ENCODE measurements around the gene ARFGEF2.

ARFGEF2 gene

GRCh38 chr20:48898896-48899530 is 22.5 kb upstream of the ARFGEF2 start:
- Histone ChIP-seq H3K27ac (ENCODE audit: insufficient read depth, low read depth, low read length, poor library complexity, severe bottlenecking) (no peak overlapping the region), H3K36me3 (ENCODE audit: control insufficient read depth, insufficient read depth, low read length) (no peaks in the 10 kb centered on the region), H3K4me1 (ENCODE audit: control insufficient read depth, insufficient read depth, low read length) (no peaks in the 10 kb centered on the region), H3K4me3 (ENCODE audit: insufficient read depth, low read depth, low read length) (no peak overlapping the region), H3K9me3 (ENCODE audit: control insufficient read depth, low read length) (no peaks in the 10 kb centered on the region), H3K27me3 (ENCODE audit: control insufficient read depth, insufficient read depth, low read length, poor library complexity, severe bottlenecking) (no peaks in the 10 kb centered on the region)
- WGBS, 2 experiments: 87 to 89% methylated on average over 5 of the region's 5 CpGs

- Histone ChIP-seq H3K4me1 (ENCODE audit: control insufficient read depth, insufficient read depth, low read length) (no peaks in the 10 kb centered on the region), H3K4me3 (ENCODE audit: insufficient read depth, low read depth, low read length) (no peak overlapping the region), H3K9me3 (ENCODE audit: control insufficient read depth, low read length) (no peaks in the 10 kb centered on the region), H3K27ac (ENCODE audit: insufficient read depth, low read depth, low read length, poor library complexity, severe bottlenecking) (no peak overlapping the region), H3K36me3 (ENCODE audit: control insufficient read depth, insufficient read depth, low read length) (no peaks in the 10 kb centered on the region), H3K27me3 (ENCODE audit: control insufficient read depth, insufficient read depth, low read length, poor library complexity, severe bottlenecking) (no peaks in the 10 kb centered on the region)
Observed at GRCh38 chr20:48899881-48900280, 21.6 kb upstream of the ARFGEF2 start.

- no peak overlapping the region for H3K27ac ChIP-seq (ENCODE audit: insufficient read depth, low read depth, low read length, poor library complexity, severe bottlenecking)
- no peaks in the 10 kb centered on the region for H3K27me3 ChIP-seq (ENCODE audit: control insufficient read depth, insufficient read depth, low read length, poor library complexity, severe bottlenecking)
- H3K4me3 ChIP-seq (ENCODE audit: insufficient read depth, low read depth, low read length): no peak overlapping the region
- no peaks in the 10 kb centered on the region for H3K36me3 ChIP-seq (ENCODE audit: control insufficient read depth, insufficient read depth, low read length)
- WGBS, 2 experiments: 90 to 94% methylated on average over 3 to 4 of the region's 4 CpGs
- no peaks in the 10 kb centered on the region for H3K9me3 ChIP-seq (ENCODE audit: control insufficient read depth, low read length)
- no peaks in the 10 kb centered on the region for H3K4me1 ChIP-seq (ENCODE audit: control insufficient read depth, insufficient read depth, low read length)
Observed at GRCh38 chr20:48901326-48901725, 20.2 kb upstream of the ARFGEF2 start.

- 92 to 95% methylated on average over 10 of the region's 10 CpGs for WGBS, 2 experiments
- no peaks in the 10 kb centered on the region for H3K36me3 ChIP-seq (ENCODE audit: control insufficient read depth, insufficient read depth, low read length)
- no peaks in the 10 kb centered on the region for H3K9me3 ChIP-seq (ENCODE audit: control insufficient read depth, low read length)
- no peak overlapping the region for H3K27ac ChIP-seq (ENCODE audit: insufficient read depth, low read depth, low read length, poor library complexity, severe bottlenecking)
- H3K27me3 ChIP-seq (ENCODE audit: control insufficient read depth, insufficient read depth, low read length, poor library complexity, severe bottlenecking): no peaks in the 10 kb centered on the region
- no peaks in the 10 kb centered on the region for H3K4me1 ChIP-seq (ENCODE audit: control insufficient read depth, insufficient read depth, low read length)
- no peak overlapping the region for H3K4me3 ChIP-seq (ENCODE audit: insufficient read depth, low read depth, low read length)
Observed at GRCh38 chr20:48903705-48904104, 17.8 kb upstream of the ARFGEF2 start.

GRCh38 chr20:48904566-48905296 is 16.8 kb upstream of the ARFGEF2 start:
- H3K4me1 ChIP-seq (ENCODE audit: control insufficient read depth, insufficient read depth, low read length): no peaks in the 10 kb centered on the region
- no peaks in the 10 kb centered on the region for H3K36me3 ChIP-seq (ENCODE audit: control insufficient read depth, insufficient read depth, low read length)
- H3K9me3 ChIP-seq (ENCODE audit: control insufficient read depth, low read length): no peaks in the 10 kb centered on the region
- no peak overlapping the region for H3K27ac ChIP-seq (ENCODE audit: insufficient read depth, low read depth, low read length, poor library complexity, severe bottlenecking)
- H3K4me3 ChIP-seq (ENCODE audit: insufficient read depth, low read depth, low read length): no peak overlapping the region
- WGBS, 2 experiments: 19% methylated on average over 11 of the region's 11 CpGs
- H3K27me3 ChIP-seq (ENCODE audit: control insufficient read depth, insufficient read depth, low read length, poor library complexity, severe bottlenecking): no peaks in the 10 kb centered on the region

- Histone ChIP-seq H3K4me1 (ENCODE audit: control insufficient read depth, insufficient read depth, low read length) (no peaks in the 10 kb centered on the region), H3K36me3 (ENCODE audit: control insufficient read depth, insufficient read depth, low read length) (no peaks in the 10 kb centered on the region), H3K9me3 (ENCODE audit: control insufficient read depth, low read length) (no peaks in the 10 kb centered on the region), H3K4me3 (ENCODE audit: insufficient read depth, low read depth, low read length) (no peak overlapping the region), H3K27ac (ENCODE audit: insufficient read depth, low read depth, low read length, poor library complexity, severe bottlenecking) (no peak overlapping the region), H3K27me3 (ENCODE audit: control insufficient read depth, insufficient read depth, low read length, poor library complexity, severe bottlenecking) (no peaks in the 10 kb centered on the region)
- WGBS, 2 experiments: 65 to 71% methylated on average over 5 of the region's 5 CpGs
Observed at GRCh38 chr20:48905297-48905647, 16.2 kb upstream of the ARFGEF2 start.

- 79 to 83% methylated on average over 6 to 7 of the region's 7 CpGs for WGBS, 2 experiments
- Histone ChIP-seq H3K36me3 (ENCODE audit: control insufficient read depth, insufficient read depth, low read length) (no peaks in the 10 kb centered on the region), H3K27me3 (ENCODE audit: control insufficient read depth, insufficient read depth, low read length, poor library complexity, severe bottlenecking) (no peaks in the 10 kb centered on the region), H3K4me3 (ENCODE audit: insufficient read depth, low read depth, low read length) (no peak overlapping the region), H3K9me3 (ENCODE audit: control insufficient read depth, low read length) (no peaks in the 10 kb centered on the region), H3K27ac (ENCODE audit: insufficient read depth, low read depth, low read length, poor library complexity, severe bottlenecking) (no peak overlapping the region), H3K4me1 (ENCODE audit: control insufficient read depth, insufficient read depth, low read length) (no peaks in the 10 kb centered on the region)
Observed at GRCh38 chr20:48906221-48906877, 15.2 kb upstream of the ARFGEF2 start.

GRCh38 chr20:48908656-48909319 is 12.7 kb upstream of the ARFGEF2 start:
- H3K27ac ChIP-seq (ENCODE audit: insufficient read depth, low read depth, low read length, poor library complexity, severe bottlenecking): no peak overlapping the region
- no peaks in the 10 kb centered on the region for H3K4me1 ChIP-seq (ENCODE audit: control insufficient read depth, insufficient read depth, low read length)
- H3K27me3 ChIP-seq (ENCODE audit: control insufficient read depth, insufficient read depth, low read length, poor library complexity, severe bottlenecking): no peaks in the 10 kb centered on the region
- no peak overlapping the region for H3K4me3 ChIP-seq (ENCODE audit: insufficient read depth, low read depth, low read length)
- no peaks in the 10 kb centered on the region for H3K36me3 ChIP-seq (ENCODE audit: control insufficient read depth, insufficient read depth, low read length)
- 94% methylated on average over 2 of the region's 2 CpGs for WGBS, 2 experiments
- no peaks in the 10 kb centered on the region for H3K9me3 ChIP-seq (ENCODE audit: control insufficient read depth, low read length)

GRCh38 chr20:48909910-48910309 is 11.6 kb upstream of the ARFGEF2 start:
- Histone ChIP-seq H3K4me1 (ENCODE audit: control insufficient read depth, insufficient read depth, low read length) (no peaks in the 10 kb centered on the region), H3K27me3 (ENCODE audit: control insufficient read depth, insufficient read depth, low read length, poor library complexity, severe bottlenecking) (no peaks in the 10 kb centered on the region), H3K36me3 (ENCODE audit: control insufficient read depth, insufficient read depth, low read length) (no peaks in the 10 kb centered on the region), H3K9me3 (ENCODE audit: control insufficient read depth, low read length) (no peaks in the 10 kb centered on the region), H3K27ac (ENCODE audit: insufficient read depth, low read depth, low read length, poor library complexity, severe bottlenecking) (no peak overlapping the region), H3K4me3 (ENCODE audit: insufficient read depth, low read depth, low read length) (no peak overlapping the region)
- WGBS, 2 experiments: 97 to 99% methylated on average over 2 of the region's 2 CpGs

- Histone ChIP-seq H3K27me3 (ENCODE audit: control insufficient read depth, insufficient read depth, low read length, poor library complexity, severe bottlenecking) (no peaks in the 10 kb centered on the region), H3K9me3 (ENCODE audit: control insufficient read depth, low read length) (no peaks in the 10 kb centered on the region)
Observed at GRCh38 chr20:48910347-48910781, 11.1 kb upstream of the ARFGEF2 start.

More at GRCh38 chr20:48910347-48910781, 11.1 kb upstream of the ARFGEF2 start:
- Histone ChIP-seq H3K27ac (ENCODE audit: insufficient read depth, low read depth, low read length, poor library complexity, severe bottlenecking) (no peak overlapping the region), H3K4me3 (ENCODE audit: insufficient read depth, low read depth, low read length) (no peak overlapping the region), H3K36me3 (ENCODE audit: control insufficient read depth, insufficient read depth, low read length) (no peaks in the 10 kb centered on the region), H3K4me1 (ENCODE audit: control insufficient read depth, insufficient read depth, low read length) (no peaks in the 10 kb centered on the region)
- 88 to 89% methylated on average over 7 of the region's 7 CpGs for WGBS, 2 experiments
